Measurements from ENCODE around the gene EMC8. TPM values are rescaled to one million over a fixed set of nuclear protein-coding genes. Genes with fewer than 3 reads are reported as not detected.
"Not testable (repeated sequence)": the region's sequence is repeated elsewhere in the genome, so short reads cannot be mapped to it uniquely, and the experiment has no call there.

The EMC8 gene
- total RNA-seq, 1 donor from 2014 or later = 49.5 TPM

DNA sequence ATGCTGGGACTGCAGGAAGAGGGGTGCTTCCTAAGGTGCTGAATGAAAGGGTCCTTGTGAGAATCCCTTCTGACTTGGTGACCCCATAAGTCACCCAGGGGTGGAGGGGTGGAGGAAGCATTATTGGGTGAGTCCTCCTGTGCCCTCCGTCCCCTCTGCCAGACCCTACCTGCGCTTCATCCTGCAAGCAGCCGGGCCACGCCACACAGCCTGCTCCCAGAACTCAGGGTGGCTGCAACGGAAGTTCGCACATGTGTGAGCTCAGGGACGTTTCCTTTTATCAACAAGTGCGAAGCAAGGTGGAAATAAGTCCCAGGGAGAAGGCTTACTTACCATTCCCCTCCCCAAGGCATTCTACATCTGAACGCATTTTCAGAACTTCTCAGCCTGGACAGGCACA lies 41.1 kb upstream of the EMC8 start:
- H3K27ac Mint-ChIP-seq = no peak overlapping the region
- peaks cover 6% of the 10 kb centered on the region for H3K4me1 Mint-ChIP-seq (ENCODE audit: low read depth)
- H3K27me3 Mint-ChIP-seq (ENCODE audit: insufficient read depth) = peaks cover 23% of the 10 kb centered on the region
- intact Hi-C loops (cut with micrococcal nuclease) = no loop called here
- H3K4me3 Mint-ChIP-seq = no peak overlapping the region
- no peak for DNase-seq (ENCODE audit: low spot score)
- H3K9me3 Mint-ChIP-seq = no peaks in the 10 kb centered on the region
- no peaks in the 10 kb centered on the region for H3K36me3 Mint-ChIP-seq (ENCODE audit: low read depth)

- Mint-ChIP-seq H3K27me3 (ENCODE audit: insufficient read depth) (peaks cover 25% of the 10 kb centered on the region), H3K36me3 (ENCODE audit: low read depth) (no peaks in the 10 kb centered on the region), H3K9me3 (no peaks in the 10 kb centered on the region), H3K4me3 (no peak overlapping the region), H3K4me1 (ENCODE audit: low read depth) (peaks cover 2% of the 10 kb centered on the region), H3K27ac (no peak overlapping the region)
- intact Hi-C loops (cut with micrococcal nuclease) = no loop called here
- DNase-seq (ENCODE audit: low spot score) = no peak
Observed at GRCh38 chr16:85839681-85840240, 40.4 kb upstream of the EMC8 start.

DNA sequence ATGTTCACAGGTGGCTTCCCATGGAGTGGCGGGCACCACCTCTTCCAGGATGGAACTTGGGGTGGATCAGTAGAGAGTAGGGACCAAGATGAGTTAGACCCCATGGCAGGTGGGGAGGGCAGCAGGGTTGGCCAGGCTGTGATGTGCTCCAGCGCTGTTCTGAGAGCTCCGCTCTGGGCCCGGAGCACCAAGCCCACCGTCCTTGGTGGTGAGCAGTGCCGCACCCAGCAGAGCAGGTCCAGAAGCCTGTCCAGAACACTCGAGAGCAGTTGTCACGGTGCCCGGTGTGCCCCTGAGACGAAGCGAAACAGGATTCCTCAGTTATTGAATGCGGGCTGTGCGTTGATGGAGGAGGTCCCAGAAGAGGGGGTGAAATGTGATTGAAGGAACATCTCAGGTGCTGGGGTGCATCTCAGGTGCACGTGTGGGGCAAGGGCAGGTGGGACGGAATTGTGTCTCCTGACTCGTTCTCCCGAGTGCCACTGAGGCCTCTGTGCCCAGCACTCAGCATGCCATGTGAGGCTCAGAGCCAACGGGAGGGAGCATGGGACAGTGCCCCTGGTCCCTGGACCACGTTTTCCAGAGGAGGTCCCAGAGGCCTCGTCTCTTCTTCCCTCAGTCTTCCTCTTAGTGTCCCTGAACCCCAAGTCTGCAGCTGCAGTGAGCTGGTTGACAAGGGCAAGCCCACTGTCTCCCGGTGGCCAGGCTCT lies 39.7 kb upstream of the EMC8 start:
- Mint-ChIP-seq H3K27ac (no peak overlapping the region), H3K9me3 (no peaks in the 10 kb centered on the region), H3K27me3 (ENCODE audit: insufficient read depth) (peaks cover 21% of the 10 kb centered on the region), H3K36me3 (ENCODE audit: low read depth) (no peaks in the 10 kb centered on the region), H3K4me1 (ENCODE audit: low read depth) (no peaks in the 10 kb centered on the region), H3K4me3 (no peak overlapping the region)
- intact Hi-C loops (cut with micrococcal nuclease) = no loop called here
- DNase-seq (ENCODE audit: low spot score) = no peak

- intact Hi-C loops (cut with micrococcal nuclease) = no loop called here
- Mint-ChIP-seq H3K4me1 (ENCODE audit: low read depth) (no peaks in the 10 kb centered on the region), H3K4me3 (no peak overlapping the region), H3K27ac (no peak overlapping the region), H3K27me3 (ENCODE audit: insufficient read depth) (peaks cover 21% of the 10 kb centered on the region), H3K36me3 (ENCODE audit: low read depth) (no peaks in the 10 kb centered on the region), H3K9me3 (no peaks in the 10 kb centered on the region)
- DNase-seq (ENCODE audit: low spot score) = no peak
Observed at GRCh38 chr16:85838381-85838780, 39.0 kb upstream of the EMC8 start.

DNA sequence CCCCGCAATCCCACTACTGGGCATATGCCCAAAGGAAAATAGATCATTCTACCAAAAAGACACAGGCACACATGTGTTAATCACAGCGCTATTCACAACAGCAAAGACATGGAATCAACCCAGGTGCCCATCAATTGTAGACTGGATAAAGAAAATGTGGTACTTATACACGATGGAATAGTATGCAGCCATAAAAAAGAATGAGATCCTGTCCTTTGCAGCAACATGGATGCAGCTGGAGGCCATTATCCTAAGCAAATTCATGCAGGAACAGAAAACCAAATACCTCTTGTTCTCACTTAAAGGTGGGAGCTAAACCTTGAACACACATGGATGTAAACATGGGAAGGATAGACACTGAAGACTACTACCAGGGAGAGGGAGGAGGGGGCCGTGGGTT lies 38.3 kb upstream of the EMC8 start:
- H3K4me1 Mint-ChIP-seq (ENCODE audit: low read depth); DNase-seq (ENCODE audit: low spot score); H3K36me3 Mint-ChIP-seq (ENCODE audit: low read depth); H3K4me3 Mint-ChIP-seq; H3K27ac Mint-ChIP-seq; intact Hi-C loops (cut with micrococcal nuclease); H3K9me3 Mint-ChIP-seq: not testable (repeated sequence)
- H3K27me3 Mint-ChIP-seq (ENCODE audit: insufficient read depth) = peaks cover 17% of the 10 kb centered on the region

GRCh38 chr16:85836706-85837582 lies 37.6 kb upstream of the EMC8 start:
- intact Hi-C loops (cut with micrococcal nuclease) = no loop called here
- Mint-ChIP-seq H3K27me3 (ENCODE audit: insufficient read depth) (peaks cover 14% of the 10 kb centered on the region), H3K4me3 (no peak overlapping the region), H3K27ac (no peak overlapping the region), H3K36me3 (ENCODE audit: low read depth) (no peaks in the 10 kb centered on the region), H3K4me1 (ENCODE audit: low read depth) (no peaks in the 10 kb centered on the region), H3K9me3 (no peaks in the 10 kb centered on the region)
- no peak for DNase-seq (ENCODE audit: low spot score)

- peaks cover 21% of the 10 kb centered on the region for H3K27me3 Mint-ChIP-seq (ENCODE audit: insufficient read depth)
- H3K27ac Mint-ChIP-seq = no peak overlapping the region
- intact Hi-C loops (cut with micrococcal nuclease) = no loop called here
- H3K36me3 Mint-ChIP-seq (ENCODE audit: low read depth) = no peaks in the 10 kb centered on the region
- no peaks in the 10 kb centered on the region for H3K4me1 Mint-ChIP-seq (ENCODE audit: low read depth)
- peaks cover 6% of the 10 kb centered on the region for H3K9me3 Mint-ChIP-seq
- DNase-seq (ENCODE audit: low spot score) = no peak
- no peak overlapping the region for H3K4me3 Mint-ChIP-seq
Observed at GRCh38 chr16:85835956-85836705, 36.8 kb upstream of the EMC8 start.

DNA sequence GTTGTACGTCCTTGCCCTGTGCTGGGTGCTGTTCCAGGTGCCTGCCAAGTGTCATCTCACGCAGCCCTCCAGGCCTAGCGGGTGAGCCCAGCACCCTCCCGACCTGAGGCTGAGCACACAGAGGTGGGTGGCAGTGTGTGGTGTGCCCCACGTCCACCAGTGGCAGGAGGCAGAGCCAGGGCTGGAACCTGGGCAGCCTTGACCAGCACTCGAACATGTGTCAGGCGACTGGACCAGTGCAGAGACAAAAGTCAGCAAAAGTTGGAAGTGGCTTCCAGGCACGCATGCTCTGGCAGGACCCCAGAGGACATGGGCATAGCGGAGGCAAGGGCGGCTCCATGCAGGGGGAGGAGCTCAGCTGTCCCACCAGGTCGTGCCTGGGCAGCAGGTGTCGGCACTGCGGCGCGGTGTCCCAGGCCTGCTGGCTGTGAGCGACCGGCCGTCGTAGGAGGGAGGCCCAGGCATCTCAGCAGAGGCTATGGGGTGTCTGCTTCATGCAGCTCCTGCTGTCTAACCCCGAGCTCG lies 35.9 kb upstream of the EMC8 start:
- peaks cover 29% of the 10 kb centered on the region for H3K27me3 Mint-ChIP-seq (ENCODE audit: insufficient read depth)
- peaks cover 11% of the 10 kb centered on the region for H3K9me3 Mint-ChIP-seq
- H3K4me3 Mint-ChIP-seq = no peak overlapping the region
- H3K27ac Mint-ChIP-seq = no peak overlapping the region
- intact Hi-C loops (cut with micrococcal nuclease) = no loop called here
- no peaks in the 10 kb centered on the region for H3K4me1 Mint-ChIP-seq (ENCODE audit: low read depth)
- H3K36me3 Mint-ChIP-seq (ENCODE audit: low read depth) = no peaks in the 10 kb centered on the region
- no peak for DNase-seq (ENCODE audit: low spot score)

DNA sequence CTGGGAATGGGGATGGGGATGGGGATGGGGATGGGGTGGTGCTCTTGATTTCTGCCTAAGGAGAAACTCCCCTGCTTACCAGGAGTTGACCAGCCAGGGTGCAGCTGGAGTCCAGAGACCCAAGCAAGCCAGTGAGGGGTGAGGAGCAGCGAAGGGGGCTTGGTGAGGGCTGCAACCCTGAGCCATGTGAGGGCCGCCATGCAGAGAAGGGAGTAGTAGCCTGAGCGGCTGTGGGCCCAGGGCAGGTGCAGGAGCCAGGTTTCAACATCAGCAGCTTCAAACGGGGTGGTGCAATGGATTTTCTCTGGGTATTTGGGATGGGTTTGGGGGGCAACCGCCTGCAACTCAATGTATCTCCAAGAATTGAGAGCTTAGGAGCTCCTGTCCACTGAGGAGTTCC lies 35.4 kb upstream of the EMC8 start:
- intact Hi-C loops (cut with micrococcal nuclease) = no loop called here
- no peaks in the 10 kb centered on the region for H3K36me3 Mint-ChIP-seq (ENCODE audit: low read depth)
- peaks cover 11% of the 10 kb centered on the region for H3K9me3 Mint-ChIP-seq
- no peak overlapping the region for H3K27ac Mint-ChIP-seq
- DNase-seq (ENCODE audit: low spot score) = no peak
- peaks cover 29% of the 10 kb centered on the region for H3K27me3 Mint-ChIP-seq (ENCODE audit: insufficient read depth)
- H3K4me3 Mint-ChIP-seq = no peak overlapping the region
- H3K4me1 Mint-ChIP-seq (ENCODE audit: low read depth) = no peaks in the 10 kb centered on the region

DNA sequence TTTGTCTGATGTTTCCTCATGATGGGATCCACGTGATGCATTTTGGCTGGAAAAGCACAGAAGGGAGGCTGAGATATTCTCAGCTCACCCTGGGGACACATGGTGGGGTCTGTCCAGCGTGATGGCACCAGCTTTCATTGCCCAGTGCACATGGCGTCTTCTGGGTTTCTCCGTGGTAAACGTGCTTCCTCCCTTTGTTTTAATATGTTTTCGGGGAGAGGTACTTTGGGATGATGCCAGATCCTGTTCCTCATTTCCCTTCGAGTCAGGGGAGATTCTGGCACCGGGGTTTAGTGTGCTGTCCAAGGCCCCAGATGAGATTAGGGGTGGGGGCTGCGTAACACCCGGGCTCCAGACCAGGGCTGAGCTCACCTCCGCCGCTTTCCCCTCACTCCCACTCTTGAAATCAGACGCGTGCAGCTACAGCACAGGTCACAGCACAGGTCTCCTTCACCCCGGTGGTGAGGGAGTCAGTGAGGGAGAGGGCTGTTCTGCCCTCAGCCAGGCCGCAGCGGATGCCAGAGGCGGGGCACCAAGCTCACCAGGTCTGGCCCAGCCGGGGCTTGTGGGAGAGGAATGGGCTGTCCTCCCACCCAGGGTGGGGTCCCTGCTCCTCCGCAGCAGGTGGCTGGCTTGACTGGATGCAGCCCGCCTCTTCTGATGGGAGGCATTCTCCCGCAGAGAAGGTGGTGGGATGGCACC lies 34.0 kb upstream of the EMC8 start:
- peaks cover 25% of the 10 kb centered on the region for H3K27me3 Mint-ChIP-seq (ENCODE audit: insufficient read depth)

DNA sequence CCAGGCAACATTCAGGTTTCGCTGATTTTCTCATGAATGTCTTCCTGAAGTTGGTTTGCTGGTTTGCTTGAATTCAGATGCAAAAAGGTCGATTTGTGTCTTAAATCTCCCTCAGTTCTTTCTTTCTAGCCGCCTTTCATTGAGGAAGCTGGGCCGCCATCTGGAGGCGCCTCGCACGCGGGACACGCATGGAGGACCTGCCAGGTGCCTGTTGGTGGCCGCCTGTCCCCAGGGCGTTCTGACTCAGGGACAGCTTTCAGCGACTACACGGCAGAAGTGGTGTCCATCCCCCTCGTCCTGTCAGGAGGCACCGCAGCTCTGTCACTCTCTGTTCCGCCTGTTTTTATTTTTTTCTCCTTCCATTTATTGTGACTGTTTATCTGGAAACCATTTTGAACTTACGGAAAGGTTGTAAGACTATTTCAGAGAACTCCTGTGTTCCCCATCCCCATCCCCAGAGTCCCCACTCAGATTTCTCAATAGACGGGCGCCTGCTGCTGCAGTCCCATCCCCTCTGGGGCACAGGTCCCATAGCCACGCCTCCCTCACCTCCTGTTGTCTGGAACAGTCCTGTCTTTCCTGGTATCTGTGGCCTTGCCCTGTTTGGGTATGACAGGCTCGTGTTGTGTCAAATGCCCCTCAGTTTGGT lies 33.4 kb upstream of the EMC8 start:
- intact Hi-C loops (cut with micrococcal nuclease) = no loop called here
- H3K4me1 Mint-ChIP-seq (ENCODE audit: low read depth) = peaks cover 7% of the 10 kb centered on the region
- no peak overlapping the region for H3K27ac Mint-ChIP-seq
- H3K27me3 Mint-ChIP-seq (ENCODE audit: insufficient read depth) = peaks cover 25% of the 10 kb centered on the region
- H3K4me3 Mint-ChIP-seq = no peak overlapping the region
- H3K9me3 Mint-ChIP-seq = peaks cover 17% of the 10 kb centered on the region
- H3K36me3 Mint-ChIP-seq (ENCODE audit: low read depth) = peaks cover 3% of the 10 kb centered on the region
- DNase-seq (ENCODE audit: low spot score) = no peak

More for the DNA sequence above, 34.0 kb upstream of the EMC8 start:
- peak overlapping the region; percentile 18 for H3K27ac Mint-ChIP-seq
- H3K9me3 Mint-ChIP-seq = peaks cover 17% of the 10 kb centered on the region
- H3K4me3 Mint-ChIP-seq = no peak overlapping the region
- DNase-seq (ENCODE audit: low spot score) = no peak
- H3K4me1 Mint-ChIP-seq (ENCODE audit: low read depth) = peaks cover 7% of the 10 kb centered on the region
- intact Hi-C loops (cut with micrococcal nuclease) = no loop called here
- peaks cover 3% of the 10 kb centered on the region for H3K36me3 Mint-ChIP-seq (ENCODE audit: low read depth)

- H3K27me3 Mint-ChIP-seq (ENCODE audit: insufficient read depth) = peaks cover 29% of the 10 kb centered on the region
- H3K4me1 Mint-ChIP-seq (ENCODE audit: low read depth) = peaks cover 7% of the 10 kb centered on the region
- DNase-seq (ENCODE audit: low spot score) = no peak
- H3K9me3 Mint-ChIP-seq = peaks cover 17% of the 10 kb centered on the region
- peaks cover 3% of the 10 kb centered on the region for H3K36me3 Mint-ChIP-seq (ENCODE audit: low read depth)
- H3K27ac Mint-ChIP-seq = no peak overlapping the region
- H3K4me3 Mint-ChIP-seq = no peak overlapping the region
- intact Hi-C loops (cut with micrococcal nuclease) = no loop called here
Observed at GRCh38 chr16:85830821-85831220, 31.5 kb upstream of the EMC8 start.
